ENCODE data around the gene MCC.
A peak's percentile ranks its signal among the peaks of the same experiment; 100 is the strongest.

The MCC gene

DNA sequence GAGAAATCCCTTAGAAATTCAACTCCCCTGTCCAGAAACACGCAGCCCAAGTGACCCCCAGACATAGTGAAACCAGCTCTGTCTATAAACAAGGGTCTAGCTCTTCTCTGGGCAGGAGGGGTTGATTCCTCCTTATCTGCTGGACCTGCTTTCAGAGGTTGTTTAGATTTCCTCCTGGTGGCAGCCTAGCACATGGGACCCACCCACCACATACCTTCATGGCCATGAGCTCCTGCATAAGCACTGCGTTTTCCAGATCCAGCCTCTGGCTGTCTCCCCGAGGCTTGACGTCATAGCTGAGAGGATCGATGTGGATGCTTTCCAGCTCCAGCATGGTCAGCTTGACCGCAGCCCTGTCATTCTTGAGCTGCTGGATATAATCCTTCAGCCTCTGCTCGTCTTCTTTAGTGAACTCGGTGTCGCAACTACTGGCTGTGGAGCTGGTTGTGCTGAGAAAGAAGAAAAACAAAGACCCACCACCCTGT lies 434.7 kb downstream of the MCC start:
- no peak for DNase-seq (ENCODE audit: low spot score)

DNA sequence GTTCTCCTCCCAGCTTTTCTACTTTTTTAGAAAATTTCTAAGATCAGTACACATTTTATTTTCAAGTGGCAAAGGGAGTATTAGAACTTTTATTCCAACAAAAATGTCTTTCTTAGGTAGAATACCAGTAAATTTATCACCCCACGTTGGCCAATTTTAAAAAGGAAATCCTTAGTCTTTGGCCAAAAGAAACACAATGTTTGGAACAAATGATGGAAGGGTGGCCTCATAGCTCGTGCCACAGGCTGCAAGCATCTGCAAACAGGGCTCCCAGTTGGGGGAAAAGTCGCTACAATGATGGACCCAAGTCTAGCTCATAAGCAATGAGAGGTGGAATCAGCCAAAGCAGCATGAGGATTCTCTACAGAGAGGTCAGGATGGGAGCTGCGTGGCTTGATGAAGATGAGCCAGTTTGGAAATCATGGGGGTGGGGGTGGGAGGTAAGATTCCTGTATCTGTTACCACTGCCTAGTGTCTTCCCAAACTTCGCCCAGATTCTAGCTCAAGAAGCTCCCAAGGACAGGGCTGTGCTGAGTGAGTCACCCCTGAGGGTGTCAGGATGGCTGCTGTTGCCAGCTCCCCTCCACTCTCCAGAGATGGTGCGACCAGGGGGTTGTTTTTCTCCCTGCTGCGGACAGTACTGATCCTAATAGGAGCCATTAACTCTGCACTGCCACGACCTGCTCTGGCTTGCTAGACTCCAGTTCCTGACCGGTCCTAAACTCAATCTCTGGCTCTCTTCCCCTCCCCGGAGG lies 436.0 kb downstream of the MCC start:
- DNase-seq (ENCODE audit: low spot score) = peak; percentile 43

GRCh38 chr5:113050721-113051382 lies 437.4 kb downstream of the MCC start:
- DNase-seq (ENCODE audit: low spot score) = peak; percentile 84

GRCh38 chr5:113048931-113049330 lies 439.3 kb downstream of the MCC start:
- no peak for DNase-seq (ENCODE audit: low spot score)

DNA sequence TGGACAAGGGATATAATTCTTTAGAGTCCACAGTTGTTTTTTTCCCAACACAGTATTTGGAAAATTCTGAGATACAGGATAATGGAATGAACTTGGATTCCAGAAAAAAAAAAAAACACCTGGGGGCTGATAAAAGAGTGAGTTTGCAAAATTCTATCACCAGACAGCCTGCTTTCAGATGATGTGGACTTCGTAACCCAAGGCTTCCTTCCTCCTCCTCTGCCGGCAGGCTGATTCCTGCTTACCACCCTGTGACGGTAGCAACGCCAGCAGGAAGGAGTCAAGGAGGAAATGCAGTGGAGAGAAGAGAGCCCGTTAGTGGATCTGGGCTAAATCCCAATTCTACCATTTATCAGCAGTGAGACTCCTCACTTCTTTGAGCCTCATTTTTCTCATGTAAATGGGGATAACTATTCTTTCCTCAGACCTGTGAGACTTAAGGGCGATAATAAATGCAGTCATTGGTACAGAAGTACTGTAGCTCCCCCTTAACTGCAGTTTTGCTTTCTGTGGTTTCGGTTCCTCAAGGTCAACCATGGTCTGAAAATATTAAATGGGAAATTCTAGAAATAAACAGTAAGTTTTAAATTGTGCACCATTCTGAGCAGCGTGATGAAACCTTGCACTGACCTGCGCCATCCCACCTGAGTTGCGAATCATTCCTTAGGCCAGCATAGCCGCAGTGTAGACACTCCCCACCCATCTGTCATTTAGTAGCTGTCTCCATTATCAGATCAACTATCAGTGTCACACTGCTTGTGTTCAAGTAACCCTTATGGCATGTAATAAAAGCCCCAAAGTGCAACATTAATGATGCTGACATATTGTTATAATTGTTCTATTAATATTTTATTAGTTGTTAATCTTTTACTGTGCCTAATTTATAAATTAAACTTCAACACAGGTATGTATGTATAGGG lies 440.3 kb downstream of the MCC start:
- DNase-seq (ENCODE audit: low spot score) = no peak

- DNase-seq (ENCODE audit: low spot score) = peak; percentile 52
These were observed 441.0 kb downstream of the MCC start for GRCh38 chr5:113047234-113047633.

GRCh38 chr5:113044776-113045465 lies 443.3 kb downstream of the MCC start:
- DNase-seq (ENCODE audit: low spot score) = no peak

DNA sequence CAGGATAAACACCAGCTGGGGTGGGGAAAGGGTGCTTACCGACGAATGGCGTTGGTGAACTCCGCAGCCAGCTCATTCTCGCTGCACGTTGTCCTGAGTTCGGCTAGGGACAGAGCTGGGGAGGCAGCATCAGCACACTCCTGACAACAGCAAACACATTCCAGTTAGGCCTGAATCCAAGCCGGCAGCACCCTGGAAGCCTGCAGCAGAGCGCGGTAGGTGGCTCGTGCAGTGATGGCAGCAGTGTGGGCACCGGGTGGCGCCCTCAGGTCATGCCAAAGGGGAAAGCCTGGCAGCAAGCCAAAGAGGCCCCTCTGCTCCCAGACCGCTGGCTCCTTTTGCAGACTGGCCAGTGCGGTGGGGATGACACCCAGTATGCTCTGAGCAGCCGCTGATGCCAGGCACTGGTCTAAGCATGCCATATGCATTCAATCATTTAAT lies 444.7 kb downstream of the MCC start:
- peak; percentile 47 for DNase-seq (ENCODE audit: low spot score)

GRCh38 chr5:113042491-113043243 lies 445.6 kb downstream of the MCC start:
- DNase-seq (ENCODE audit: low spot score) = no peak

GRCh38 chr5:113040672-113041260 lies 447.5 kb downstream of the MCC start:
- DNase-seq (ENCODE audit: low spot score) = no peak

GRCh38 chr5:113039934-113040285 lies 448.3 kb downstream of the MCC start:
- no peak for DNase-seq (ENCODE audit: low spot score)

GRCh38 chr5:113039229-113039933 lies 448.9 kb downstream of the MCC start:
- no peak for DNase-seq (ENCODE audit: low spot score)

DNA sequence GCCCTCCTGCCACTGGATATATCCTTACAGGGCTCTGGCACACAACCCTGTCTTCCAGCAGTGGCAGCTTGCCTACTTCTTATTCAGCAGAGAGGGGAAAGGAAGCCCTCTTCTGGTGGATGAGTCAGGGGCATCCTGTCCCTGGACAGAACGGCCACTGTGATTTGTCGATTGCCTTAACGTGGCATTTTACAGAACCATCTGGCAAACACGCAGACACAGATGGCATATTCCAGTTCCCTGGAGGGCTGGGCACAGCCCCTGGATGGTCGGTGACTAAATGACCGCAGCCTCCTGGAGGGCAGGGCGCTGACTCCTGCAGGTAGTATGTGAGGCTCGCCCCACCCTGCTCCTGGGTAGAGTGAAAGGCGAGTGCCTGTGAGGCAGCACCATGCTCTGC lies 449.5 kb downstream of the MCC start:
- DNase-seq (ENCODE audit: low spot score) = peak; percentile 37

DNA sequence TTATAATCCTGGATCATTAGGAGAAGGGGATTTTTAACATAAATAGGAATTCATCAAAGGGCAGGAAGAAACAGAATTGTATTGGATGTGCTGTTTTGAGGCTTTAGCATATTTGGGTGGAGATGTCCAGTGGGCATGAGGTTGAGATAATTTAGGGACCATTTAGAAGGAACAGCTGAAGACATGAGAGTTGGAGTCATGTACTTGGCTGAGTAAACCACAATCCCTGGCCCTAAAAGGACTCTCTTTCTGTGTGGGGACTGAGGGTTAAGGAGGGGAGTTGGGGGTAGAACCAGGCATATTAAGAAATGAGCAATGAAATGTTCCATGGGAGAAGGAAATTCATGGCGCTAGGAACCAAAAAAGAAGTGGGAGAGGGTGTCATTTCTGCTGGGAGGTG lies 450.1 kb downstream of the MCC start:
- no peak for DNase-seq (ENCODE audit: low spot score)

DNA sequence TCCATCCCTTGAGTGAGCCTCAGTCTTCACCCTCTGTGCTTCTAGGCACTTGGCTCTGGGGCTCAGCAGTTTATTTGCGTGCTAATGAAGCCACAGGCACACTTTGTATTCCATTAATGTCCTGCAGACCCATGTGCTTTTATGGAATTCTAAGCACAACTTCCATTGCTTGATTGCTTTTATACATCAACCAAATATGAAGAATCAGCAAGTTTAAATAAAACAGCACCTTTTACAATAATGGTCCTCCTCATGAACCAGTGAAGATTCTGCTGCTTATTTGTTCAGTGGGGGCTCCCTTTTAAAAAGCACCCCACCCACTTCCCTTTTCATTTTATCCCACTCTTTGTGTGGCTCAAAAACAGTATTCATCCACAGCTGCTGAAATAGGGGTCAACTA lies 451.4 kb downstream of the MCC start:
- DNase-seq (ENCODE audit: low spot score) = no peak

DNA sequence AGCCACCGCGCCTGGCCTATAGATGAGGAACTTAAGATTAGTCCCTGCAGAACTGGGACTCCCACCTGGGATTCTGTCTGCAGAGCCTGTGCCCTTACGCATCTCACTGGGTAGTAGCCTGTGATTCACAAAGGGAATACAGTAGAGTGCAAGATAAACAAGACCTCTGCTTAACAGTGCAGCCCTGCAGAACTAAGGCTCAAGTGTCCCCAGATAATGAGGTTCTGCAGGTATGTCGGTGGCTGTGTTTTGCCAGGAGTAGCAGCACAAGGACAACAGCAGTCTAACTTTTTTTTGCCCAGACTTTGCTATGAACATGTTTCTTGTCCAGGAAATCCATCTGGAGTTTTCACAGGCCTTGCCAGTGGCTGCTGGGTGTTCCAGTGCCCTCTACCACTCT lies 451.9 kb downstream of the MCC start:
- DNase-seq (ENCODE audit: low spot score) = no peak

GRCh38 chr5:113035096-113035495 lies 453.2 kb downstream of the MCC start:
- DNase-seq (ENCODE audit: low spot score) = peak; percentile 41

GRCh38 chr5:113034182-113034773 lies 454.0 kb downstream of the MCC start:
- DNase-seq (ENCODE audit: low spot score) = peak; percentile 92

GRCh38 chr5:113031557-113031956 lies 456.7 kb downstream of the MCC start:
- no peak for DNase-seq (ENCODE audit: low spot score)

DNA sequence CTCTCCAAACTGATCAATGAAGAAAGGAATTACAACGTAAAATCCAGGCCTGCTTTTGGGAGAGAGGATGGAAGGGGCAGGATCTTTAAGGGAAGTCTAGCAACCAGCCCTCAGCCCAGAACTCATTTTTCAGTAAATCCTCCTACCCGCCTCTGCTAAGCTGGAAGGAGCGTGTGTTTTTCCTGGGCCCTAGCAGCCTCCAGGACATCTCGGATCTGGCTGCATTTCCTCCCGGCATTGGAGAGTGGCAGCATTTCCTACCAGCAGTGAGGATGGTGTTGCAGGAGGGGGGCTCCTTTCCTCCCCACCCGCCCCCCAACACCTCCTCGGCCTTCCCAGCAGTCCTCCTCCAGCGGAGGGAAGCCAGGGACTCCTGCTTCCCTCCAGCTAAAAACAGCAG lies 457.1 kb downstream of the MCC start:
- no peak for DNase-seq (ENCODE audit: low spot score)

Data from AG20443 (cell line).